RWPE2 (cell line): ENCODE results near the gene DESI2.
"Not testable (repeated sequence)": the region's sequence is repeated elsewhere in the genome, so short reads cannot be mapped to it uniquely, and the experiment has no call there.

Experiments
- ATAC-seq: fragments of 200-7000 bp; cut with Tn5 transposase; 3 replicates; pipeline ENCODE4 v1.9.1; 2021; ENCODE audit warnings: low read depth
- DNase-seq: peaks from one replicate; pipeline ENCODE4 v3.0.0-alpha.2; 2020; ENCODE audit warnings: low spot score
- H3K27ac ChIP-seq: fragments of 450-650 bp; 2 replicates; pipeline ENCODE4 v1.5.1; 2017; ENCODE audit warnings: mild to moderate bottlenecking; ENCODE audit not compliant: poor library complexity, severe bottlenecking
- H3K27me3 ChIP-seq: fragments of 250-450 bp; sonication (Bioruptor Pico); 2 replicates; pipeline ENCODE4 v1.5.1; 2021; ENCODE audit warnings: mild to moderate bottlenecking, moderate library complexity; ENCODE audit not compliant: insufficient read depth, poor library complexity, severe bottlenecking
- H3K36me3 ChIP-seq: fragments of 250-450 bp; sonication (Bioruptor Pico); 2 replicates; pipeline ENCODE4 v1.5.1; 2020; ENCODE audit warnings: low read depth, mild to moderate bottlenecking, moderate library complexity
- H3K4me1 ChIP-seq: fragments of 250-450 bp; sonication (Bioruptor Pico); 2 replicates; pipeline ENCODE4 v1.5.1; 2021; ENCODE audit warnings: mild to moderate bottlenecking, moderate library complexity; ENCODE audit not compliant: insufficient read depth, poor library complexity, severe bottlenecking
- H3K4me3 ChIP-seq: fragments of 250-450 bp; sonication (Bioruptor Pico); 2 replicates; pipeline ENCODE4 v1.5.1; 2021; ENCODE audit warnings: mild to moderate bottlenecking, moderate library complexity; ENCODE audit not compliant: severe bottlenecking
- H3K9me3 ChIP-seq: fragments of 250-450 bp; sonication (Bioruptor Pico); 2 replicates; pipeline ENCODE4 v1.5.1; 2021; ENCODE audit warnings: mild to moderate bottlenecking, moderate library complexity; ENCODE audit not compliant: severe bottlenecking
- TF ChIP-seq, protein P1 (sequence below): fragments of 450-650 bp; IDR thresholded peaks from one replicate; pipeline ENCODE4 v1.5.1; 2017; ENCODE audit warnings: mild to moderate bottlenecking, moderate library complexity; ENCODE audit not compliant: poor library complexity, severe bottlenecking

Gene DESI2

GRCh38 chr1:244665771-244666217 is 12.9 kb downstream of the DESI2 start:
- ATAC-seq = no peak
- peaks cover 11% of the 10 kb centered on the region for H3K36me3 ChIP-seq
- no peaks in the 10 kb centered on the region for H3K4me1 ChIP-seq
- H3K27ac ChIP-seq = no peak overlapping the region
- no peaks in the 10 kb centered on the region for H3K27me3 ChIP-seq
- no peaks in the 10 kb centered on the region for H3K9me3 ChIP-seq
- TF ChIP-seq, protein P1, sequence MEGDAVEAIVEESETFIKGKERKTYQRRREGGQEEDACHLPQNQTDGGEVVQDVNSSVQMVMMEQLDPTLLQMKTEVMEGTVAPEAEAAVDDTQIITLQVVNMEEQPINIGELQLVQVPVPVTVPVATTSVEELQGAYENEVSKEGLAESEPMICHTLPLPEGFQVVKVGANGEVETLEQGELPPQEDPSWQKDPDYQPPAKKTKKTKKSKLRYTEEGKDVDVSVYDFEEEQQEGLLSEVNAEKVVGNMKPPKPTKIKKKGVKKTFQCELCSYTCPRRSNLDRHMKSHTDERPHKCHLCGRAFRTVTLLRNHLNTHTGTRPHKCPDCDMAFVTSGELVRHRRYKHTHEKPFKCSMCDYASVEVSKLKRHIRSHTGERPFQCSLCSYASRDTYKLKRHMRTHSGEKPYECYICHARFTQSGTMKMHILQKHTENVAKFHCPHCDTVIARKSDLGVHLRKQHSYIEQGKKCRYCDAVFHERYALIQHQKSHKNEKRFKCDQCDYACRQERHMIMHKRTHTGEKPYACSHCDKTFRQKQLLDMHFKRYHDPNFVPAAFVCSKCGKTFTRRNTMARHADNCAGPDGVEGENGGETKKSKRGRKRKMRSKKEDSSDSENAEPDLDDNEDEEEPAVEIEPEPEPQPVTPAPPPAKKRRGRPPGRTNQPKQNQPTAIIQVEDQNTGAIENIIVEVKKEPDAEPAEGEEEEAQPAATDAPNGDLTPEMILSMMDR = no peak
- no peak overlapping the region for H3K4me3 ChIP-seq
- DNase-seq = no peak

- H3K4me1 ChIP-seq, H3K36me3 ChIP-seq, DNase-seq, H3K27me3 ChIP-seq, H3K27ac ChIP-seq, H3K4me3 ChIP-seq, H3K9me3 ChIP-seq, ATAC-seq: not testable (repeated sequence)
These were observed 13.9 kb downstream of the DESI2 start for GRCh38 chr1:244666672-244667418.

DNA sequence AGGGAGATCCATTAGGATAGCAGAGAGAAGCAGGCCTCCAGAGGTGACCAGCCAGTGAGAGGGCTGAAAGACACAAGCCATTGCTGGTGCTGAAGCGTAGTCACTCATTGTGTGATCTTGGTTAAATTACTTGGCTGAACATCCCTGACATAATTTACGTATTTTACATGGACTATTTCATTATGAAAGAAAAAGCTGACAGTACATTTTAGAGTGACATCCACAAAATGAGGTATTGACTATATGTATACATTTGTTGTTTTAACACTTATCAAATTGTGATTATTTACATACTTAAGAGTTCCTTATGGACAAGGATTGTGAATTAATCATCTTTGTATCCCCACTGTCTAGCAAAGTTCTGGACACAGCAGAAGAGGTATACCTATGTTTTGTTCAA is 14.9 kb downstream of the DESI2 start:
- no peak overlapping the region for H3K27ac ChIP-seq
- H3K4me3 ChIP-seq = no peak overlapping the region
- ATAC-seq (no peak), DNase-seq (no peak)
- H3K4me1 ChIP-seq = no peaks in the 10 kb centered on the region
- H3K9me3 ChIP-seq = no peaks in the 10 kb centered on the region
- H3K36me3 ChIP-seq = peaks cover 11% of the 10 kb centered on the region; the same call in 1 of the 2 replicates
- TF ChIP-seq, protein P1 = no peak
- H3K27me3 ChIP-seq = no peaks in the 10 kb centered on the region

DNA sequence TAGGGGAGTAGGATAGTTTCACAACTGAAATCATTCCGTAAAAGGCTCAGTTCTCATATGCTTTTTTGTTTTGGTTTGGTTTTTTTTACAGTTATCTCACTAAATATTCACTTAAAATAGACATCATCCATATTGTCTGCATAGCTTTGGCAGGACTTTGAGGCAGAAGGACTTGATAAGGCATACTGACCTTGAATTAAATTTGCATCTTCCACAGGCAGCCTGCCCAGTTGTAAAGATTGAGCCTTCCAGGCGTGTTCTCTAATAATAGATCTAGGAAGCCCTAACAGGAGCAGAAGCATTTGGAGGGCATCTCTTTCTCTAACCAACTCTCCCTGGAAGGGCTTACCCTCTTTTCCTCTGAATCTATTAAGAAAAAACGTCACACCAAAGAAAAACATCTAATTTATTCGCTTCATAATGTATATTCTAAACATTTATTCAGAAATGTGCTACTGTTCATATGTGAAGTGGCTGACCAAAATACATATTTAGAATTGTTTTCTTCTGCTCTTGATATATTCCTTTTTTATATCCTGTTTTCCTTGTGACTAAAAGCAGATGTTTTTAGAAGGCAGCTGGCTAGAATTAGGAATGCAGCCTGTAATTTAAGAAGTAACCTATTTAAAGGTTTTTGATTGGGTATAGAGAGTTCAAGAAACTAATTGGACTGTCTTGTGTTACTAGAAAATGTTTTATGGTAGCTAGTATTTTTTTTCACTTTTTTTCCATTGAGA is 20.2 kb downstream of the DESI2 start:
- H3K27me3 ChIP-seq = no peaks in the 10 kb centered on the region
- no peaks in the 10 kb centered on the region for H3K9me3 ChIP-seq
- DNase-seq (no peak), ATAC-seq (no peak)
- H3K4me3 ChIP-seq = no peak overlapping the region
- peaks cover 11% of the 10 kb centered on the region for H3K36me3 ChIP-seq
- no peaks in the 10 kb centered on the region for H3K4me1 ChIP-seq
- TF ChIP-seq, protein P1 = no peak
- H3K27ac ChIP-seq = no peak overlapping the region

DNA sequence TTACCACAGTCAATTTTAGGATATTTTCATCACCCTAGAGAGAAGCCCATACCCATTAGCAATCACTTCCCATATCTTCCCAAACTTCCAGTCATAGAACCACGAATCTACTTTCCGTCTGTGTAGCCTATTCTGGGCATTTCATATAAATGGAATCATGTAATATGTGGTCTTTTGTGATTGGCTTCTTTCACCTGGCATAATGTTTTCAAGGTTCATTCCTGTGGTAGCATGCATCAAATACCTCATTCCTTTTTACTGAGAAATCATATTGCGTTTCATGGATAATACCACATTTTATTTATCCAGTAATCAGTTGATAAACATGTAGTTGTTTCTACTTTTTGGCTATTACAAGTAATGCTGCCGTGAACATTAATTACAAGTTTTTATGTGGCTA is 21.5 kb downstream of the DESI2 start:
- TF ChIP-seq, protein P1 = no peak
- H3K36me3 ChIP-seq = peaks cover 11% of the 10 kb centered on the region
- H3K27me3 ChIP-seq = no peaks in the 10 kb centered on the region
- no peak for DNase-seq
- ATAC-seq = no peak
- H3K27ac ChIP-seq = no peak overlapping the region
- no peaks in the 10 kb centered on the region for H3K9me3 ChIP-seq
- H3K4me3 ChIP-seq = no peak overlapping the region
- H3K4me1 ChIP-seq = no peaks in the 10 kb centered on the region
